GM23338 (cell line): ENCODE data around the gene KATNAL2.

Experiments
- CREB1 ChIP-seq: fragments of 250-450 bp; sonication (Bioruptor Pico); IDR thresholded peaks from 2 replicates; pipeline ENCODE4 v1.5.0; 2020; ENCODE audit warnings: low read depth, mild to moderate bottlenecking, moderate library complexity
- EZH2 ChIP-seq: fragments of 200-600 bp; sonication (generic); IDR thresholded peaks from one replicate; pipeline ENCODE4 v1.8.0; 2017; ENCODE audit warnings: antibody characterized with exemption, mild to moderate bottlenecking, low read depth; ENCODE audit not compliant: unreplicated experiment
- EZH2phosphoT487 ChIP-seq: fragments of 200-600 bp; sonication (generic); IDR thresholded peaks from one replicate; pipeline ENCODE4 v1.8.1; 2018; ENCODE audit warnings: antibody characterized with exemption; ENCODE audit not compliant: unreplicated experiment
- JUNB ChIP-seq: IDR thresholded peaks from one replicate; pipeline ENCODE4 v1.6.1; 2016; ENCODE audit warnings: antibody characterized with exemption; ENCODE audit not compliant: unreplicated experiment
- POLR2AphosphoS5 ChIP-seq: IDR thresholded peaks from 2 replicates; pipeline ENCODE4 v1.6.1; 2016; ENCODE audit warnings: antibody characterized with exemption, low read depth
- TF ChIP-seq, protein P1 (sequence below), 2 experiments: fragments of 200-600 bp in 1 of 2; sonication (generic) in 1 of 2; conservative IDR thresholded peaks; 2 replicates each; pipeline versions ENCODE4 v1.5.1 to v1.6.1; 2016 to 2017; ENCODE audit warnings: antibody characterized with exemption in 2 of 2, low read depth in 2 of 2, mild to moderate bottlenecking in 2 of 2, moderate library complexity in 1 of 2
- TF ChIP-seq, protein P2 (sequence below): IDR thresholded peaks from one replicate; pipeline ENCODE4 v1.6.1; 2018; ENCODE audit warnings: antibody characterized with exemption; ENCODE audit not compliant: unreplicated experiment

DNA sequence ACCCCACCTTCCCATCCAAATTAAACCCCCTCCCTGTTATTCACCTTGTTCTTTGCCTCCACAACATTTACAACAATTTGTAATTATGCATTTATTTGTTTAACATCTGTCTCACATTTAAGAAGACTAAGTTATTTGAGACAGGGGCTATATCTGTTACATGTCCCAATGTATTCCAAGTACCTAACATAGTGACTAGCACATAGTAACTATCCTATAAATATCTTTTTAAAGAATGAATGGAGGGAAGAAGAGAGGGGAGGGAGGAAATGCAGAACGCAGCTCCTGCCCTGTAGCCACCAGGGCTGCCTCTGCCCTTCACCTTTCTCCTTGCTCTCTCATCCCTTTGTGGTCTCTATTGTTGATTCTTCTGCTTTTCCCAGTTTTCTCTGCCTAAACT lies 192.3 kb downstream of the KATNAL2 start:
- TF ChIP-seq EZH2 (no peak), JUNB (no peak), CREB1 (no peak), POLR2AphosphoS5 (no peak), EZH2phosphoT487 (no peak)
- TF ChIP-seq, protein P1, sequence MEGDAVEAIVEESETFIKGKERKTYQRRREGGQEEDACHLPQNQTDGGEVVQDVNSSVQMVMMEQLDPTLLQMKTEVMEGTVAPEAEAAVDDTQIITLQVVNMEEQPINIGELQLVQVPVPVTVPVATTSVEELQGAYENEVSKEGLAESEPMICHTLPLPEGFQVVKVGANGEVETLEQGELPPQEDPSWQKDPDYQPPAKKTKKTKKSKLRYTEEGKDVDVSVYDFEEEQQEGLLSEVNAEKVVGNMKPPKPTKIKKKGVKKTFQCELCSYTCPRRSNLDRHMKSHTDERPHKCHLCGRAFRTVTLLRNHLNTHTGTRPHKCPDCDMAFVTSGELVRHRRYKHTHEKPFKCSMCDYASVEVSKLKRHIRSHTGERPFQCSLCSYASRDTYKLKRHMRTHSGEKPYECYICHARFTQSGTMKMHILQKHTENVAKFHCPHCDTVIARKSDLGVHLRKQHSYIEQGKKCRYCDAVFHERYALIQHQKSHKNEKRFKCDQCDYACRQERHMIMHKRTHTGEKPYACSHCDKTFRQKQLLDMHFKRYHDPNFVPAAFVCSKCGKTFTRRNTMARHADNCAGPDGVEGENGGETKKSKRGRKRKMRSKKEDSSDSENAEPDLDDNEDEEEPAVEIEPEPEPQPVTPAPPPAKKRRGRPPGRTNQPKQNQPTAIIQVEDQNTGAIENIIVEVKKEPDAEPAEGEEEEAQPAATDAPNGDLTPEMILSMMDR (conservative IDR thresholded peaks at IDR 0.05; ENCODE audit: low read depth in 2 of 2): no peak
- TF ChIP-seq, protein P2, sequence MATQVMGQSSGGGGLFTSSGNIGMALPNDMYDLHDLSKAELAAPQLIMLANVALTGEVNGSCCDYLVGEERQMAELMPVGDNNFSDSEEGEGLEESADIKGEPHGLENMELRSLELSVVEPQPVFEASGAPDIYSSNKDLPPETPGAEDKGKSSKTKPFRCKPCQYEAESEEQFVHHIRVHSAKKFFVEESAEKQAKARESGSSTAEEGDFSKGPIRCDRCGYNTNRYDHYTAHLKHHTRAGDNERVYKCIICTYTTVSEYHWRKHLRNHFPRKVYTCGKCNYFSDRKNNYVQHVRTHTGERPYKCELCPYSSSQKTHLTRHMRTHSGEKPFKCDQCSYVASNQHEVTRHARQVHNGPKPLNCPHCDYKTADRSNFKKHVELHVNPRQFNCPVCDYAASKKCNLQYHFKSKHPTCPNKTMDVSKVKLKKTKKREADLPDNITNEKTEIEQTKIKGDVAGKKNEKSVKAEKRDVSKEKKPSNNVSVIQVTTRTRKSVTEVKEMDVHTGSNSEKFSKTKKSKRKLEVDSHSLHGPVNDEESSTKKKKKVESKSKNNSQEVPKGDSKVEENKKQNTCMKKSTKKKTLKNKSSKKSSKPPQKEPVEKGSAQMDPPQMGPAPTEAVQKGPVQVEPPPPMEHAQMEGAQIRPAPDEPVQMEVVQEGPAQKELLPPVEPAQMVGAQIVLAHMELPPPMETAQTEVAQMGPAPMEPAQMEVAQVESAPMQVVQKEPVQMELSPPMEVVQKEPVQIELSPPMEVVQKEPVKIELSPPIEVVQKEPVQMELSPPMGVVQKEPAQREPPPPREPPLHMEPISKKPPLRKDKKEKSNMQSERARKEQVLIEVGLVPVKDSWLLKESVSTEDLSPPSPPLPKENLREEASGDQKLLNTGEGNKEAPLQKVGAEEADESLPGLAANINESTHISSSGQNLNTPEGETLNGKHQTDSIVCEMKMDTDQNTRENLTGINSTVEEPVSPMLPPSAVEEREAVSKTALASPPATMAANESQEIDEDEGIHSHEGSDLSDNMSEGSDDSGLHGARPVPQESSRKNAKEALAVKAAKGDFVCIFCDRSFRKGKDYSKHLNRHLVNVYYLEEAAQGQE: no peak
